WI38 (cell line): ENCODE data around the gene DAZAP1.

Experiments
- H3K4me3 ChIP-seq: 2 replicates; pipeline ENCODE4 v1.5.1; 2011; ENCODE audit warnings: low read depth, mild to moderate bottlenecking, control low read depth, low read length
- TF ChIP-seq, protein P1 (sequence below): IDR thresholded peaks from 2 replicates; pipeline ENCODE4 v1.5.1; 2012; ENCODE audit warnings: low read depth, mild to moderate bottlenecking, control low read depth, low read length

Gene DAZAP1

DNA sequence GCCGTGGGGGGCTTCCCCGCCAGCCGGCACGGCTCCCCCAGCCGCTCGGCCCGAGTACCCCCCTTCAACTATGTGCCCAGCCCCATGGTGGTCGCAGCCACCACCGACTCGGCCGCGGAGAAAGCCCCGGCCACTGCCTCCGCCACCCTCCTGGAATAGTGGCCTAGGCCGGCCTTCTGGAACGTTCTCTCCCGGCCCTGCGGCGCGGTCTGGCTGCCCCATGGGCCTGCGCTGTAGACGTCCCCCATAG lies 62.6 kb downstream of the DAZAP1 start:
- no peak overlapping the region for H3K4me3 ChIP-seq
- TF ChIP-seq, protein P1, sequence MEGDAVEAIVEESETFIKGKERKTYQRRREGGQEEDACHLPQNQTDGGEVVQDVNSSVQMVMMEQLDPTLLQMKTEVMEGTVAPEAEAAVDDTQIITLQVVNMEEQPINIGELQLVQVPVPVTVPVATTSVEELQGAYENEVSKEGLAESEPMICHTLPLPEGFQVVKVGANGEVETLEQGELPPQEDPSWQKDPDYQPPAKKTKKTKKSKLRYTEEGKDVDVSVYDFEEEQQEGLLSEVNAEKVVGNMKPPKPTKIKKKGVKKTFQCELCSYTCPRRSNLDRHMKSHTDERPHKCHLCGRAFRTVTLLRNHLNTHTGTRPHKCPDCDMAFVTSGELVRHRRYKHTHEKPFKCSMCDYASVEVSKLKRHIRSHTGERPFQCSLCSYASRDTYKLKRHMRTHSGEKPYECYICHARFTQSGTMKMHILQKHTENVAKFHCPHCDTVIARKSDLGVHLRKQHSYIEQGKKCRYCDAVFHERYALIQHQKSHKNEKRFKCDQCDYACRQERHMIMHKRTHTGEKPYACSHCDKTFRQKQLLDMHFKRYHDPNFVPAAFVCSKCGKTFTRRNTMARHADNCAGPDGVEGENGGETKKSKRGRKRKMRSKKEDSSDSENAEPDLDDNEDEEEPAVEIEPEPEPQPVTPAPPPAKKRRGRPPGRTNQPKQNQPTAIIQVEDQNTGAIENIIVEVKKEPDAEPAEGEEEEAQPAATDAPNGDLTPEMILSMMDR, result no peak

DNA sequence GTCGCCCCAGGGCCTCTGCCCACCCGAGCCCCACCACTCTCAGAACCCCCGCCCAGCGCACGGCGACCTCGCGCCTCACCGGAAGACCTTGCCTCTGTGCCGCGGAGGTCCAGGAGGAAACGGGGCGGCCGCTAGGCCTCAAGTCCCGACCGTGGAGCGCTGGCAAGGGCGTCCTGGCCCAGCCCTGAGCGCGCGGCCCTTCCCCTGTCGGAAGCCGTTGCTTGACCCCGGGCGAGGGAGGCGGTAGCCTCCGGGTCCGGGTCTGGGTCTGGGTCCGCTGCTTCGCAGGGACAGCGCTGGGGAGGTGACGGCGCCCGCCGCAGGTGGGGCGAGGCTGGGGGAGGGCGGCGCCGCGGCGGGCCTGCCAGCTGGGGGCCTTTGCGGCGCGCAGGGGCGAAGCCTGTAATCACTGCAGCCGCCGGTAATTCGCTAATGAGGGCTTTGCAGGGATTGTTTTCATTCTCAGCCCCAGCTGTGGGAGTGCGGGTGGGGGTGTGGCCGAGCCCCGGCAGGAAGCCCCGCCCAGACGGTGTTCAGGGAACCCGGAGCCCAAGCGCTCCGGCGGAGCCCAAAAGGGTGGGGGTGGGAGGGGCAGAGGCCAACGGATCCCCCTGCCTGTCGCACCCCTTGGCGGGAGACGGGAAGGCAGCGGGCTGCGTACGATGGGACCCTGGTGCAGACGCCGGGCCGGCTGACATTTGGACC lies 63.1 kb downstream of the DAZAP1 start:
- peak overlapping the region; percentile 30 for H3K4me3 ChIP-seq
- TF ChIP-seq, protein P1, result no peak

- peak overlapping the region; percentile 30 for H3K4me3 ChIP-seq
- TF ChIP-seq, protein P1, result no peak
Observed at GRCh38 chr19:1471010-1471514, 63.7 kb downstream of the DAZAP1 start.

DNA sequence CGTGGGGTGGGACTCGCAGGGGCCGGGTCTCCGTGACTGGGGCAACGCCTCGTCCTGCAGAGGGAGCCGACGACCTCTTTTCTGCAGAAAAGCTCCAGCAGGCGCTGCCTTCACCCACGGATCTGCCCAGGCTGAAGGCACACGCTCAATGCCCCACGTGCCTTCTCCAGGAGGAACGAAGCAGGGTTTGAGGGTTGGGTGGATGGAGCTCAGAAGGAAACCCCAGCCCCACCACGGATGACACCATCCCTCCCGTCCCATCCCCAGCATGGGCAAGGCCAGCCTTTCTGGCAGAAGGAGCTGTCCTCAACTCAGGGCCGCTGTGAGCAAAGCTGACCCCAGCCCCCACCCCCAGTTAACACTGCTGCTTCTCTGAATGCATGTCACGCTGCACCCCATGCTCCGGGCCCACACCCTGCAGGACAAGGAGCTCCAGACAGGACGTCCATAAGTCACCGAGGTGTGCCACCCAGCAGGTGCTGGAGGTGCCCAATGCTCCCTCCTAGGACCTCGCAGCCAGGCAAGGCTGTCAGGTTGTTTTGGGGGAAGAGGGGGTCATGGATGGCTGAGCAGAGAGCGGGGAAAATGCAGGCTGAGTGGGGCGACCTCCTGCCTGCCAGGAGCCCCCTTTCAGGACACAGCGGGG lies 64.3 kb downstream of the DAZAP1 start:
- H3K4me3 ChIP-seq, result no peak overlapping the region

DNA sequence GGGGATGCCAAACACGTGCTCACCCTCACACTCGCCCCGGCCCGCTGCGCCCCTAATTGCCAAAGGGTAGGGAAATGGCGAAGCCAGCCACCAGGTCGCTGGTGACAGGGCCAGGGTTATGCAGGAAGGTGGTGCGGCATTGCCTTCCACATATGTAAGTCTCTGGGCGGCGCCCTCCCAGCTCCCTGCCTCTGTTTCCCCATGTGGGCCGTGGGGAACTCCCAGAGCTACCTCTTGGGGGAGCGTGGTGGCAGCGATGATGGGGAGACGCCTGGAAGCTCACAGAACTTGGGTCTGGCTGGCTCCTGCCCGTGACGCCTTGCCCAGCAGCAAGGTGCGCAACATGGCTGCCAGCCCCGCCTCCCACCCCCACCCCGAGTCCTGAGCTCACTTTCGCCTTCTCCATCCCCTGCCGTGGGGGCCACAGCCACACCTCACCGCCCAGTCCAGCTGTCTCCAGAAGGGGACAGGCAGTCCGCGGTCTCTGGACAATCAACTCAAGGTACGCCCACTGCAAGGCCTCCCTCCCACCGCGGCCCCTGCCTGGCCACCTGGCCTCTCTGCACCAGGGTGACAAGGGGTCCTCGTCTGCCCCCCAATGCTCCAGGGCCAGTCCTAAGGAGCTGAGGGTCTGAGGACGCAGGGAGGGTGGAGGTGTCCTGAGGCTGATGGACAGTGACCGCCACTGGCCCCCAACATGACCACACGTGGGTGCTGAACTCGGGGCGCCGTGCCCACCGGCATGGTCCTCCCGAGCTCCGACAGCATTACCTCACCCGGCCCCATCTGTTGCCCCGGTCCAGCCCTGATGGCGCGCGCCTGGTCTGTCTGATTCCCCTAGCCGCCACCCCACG lies 65.1 kb downstream of the DAZAP1 start:
- TF ChIP-seq, protein P1, result no peak
- H3K4me3 ChIP-seq, result no peak overlapping the region

More for the DNA sequence above, 64.3 kb downstream of the DAZAP1 start:
- TF ChIP-seq, protein P1, result no peak

DNA sequence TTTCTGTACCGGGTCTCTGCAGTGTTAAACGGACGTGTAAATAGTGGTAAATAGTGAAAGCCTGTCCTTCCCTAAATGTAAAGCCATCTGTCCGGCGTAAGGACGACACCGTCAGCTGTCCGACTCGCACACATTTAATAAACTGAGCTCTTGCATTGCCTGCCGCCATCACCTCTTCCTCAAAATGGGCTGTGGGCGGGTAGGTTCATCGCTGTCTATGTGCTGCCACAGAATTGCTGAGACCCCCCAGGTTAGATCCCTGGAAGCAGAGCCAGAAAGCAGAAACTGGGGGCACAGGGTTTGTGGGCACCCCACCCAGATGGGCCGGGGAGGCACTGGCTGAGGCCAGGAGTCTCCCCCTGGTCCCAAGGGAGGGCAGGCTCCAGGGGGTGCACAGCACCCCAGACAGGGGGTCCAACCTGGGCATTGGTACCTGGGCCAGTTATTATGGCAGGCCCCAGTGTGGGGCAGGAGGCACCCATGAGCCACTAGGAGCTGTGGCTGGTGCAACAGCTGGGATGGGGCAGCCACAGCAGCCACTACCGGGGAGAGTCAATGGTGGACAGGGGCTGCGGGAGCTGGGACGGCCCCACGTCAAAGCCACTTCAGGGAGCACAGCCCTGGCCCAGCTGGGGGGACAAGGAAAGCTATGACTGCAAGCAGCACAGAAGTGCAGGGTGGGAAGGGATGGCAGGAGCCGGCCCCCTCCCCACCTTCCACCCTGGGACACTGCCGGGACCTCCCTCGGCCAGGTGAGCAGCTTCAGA lies 65.9 kb downstream of the DAZAP1 start:
- no peak overlapping the region for H3K4me3 ChIP-seq
- TF ChIP-seq, protein P1, result no peak
